Ovary (tissue), 3 donors: ENCODE results near the gene ABLIM2.

Source experiments
- POLR2A ChIP-seq: fragments of 450-650 bp; IDR thresholded peaks from one replicate; pipeline ENCODE4 v1.6.1; 2017; ENCODE audit warnings: antibody characterized with exemption, mild to moderate bottlenecking, moderate library complexity
- TF ChIP-seq, protein P1 (sequence below), 3 donors: fragments of 450-650 bp in 2 of 3; fragments of 200-600 bp in 1 of 3; IDR thresholded peaks; one replicate each; pipeline versions ENCODE4 v1.5.1 to v1.8.0; 2016 to 2022; ENCODE audit warnings: antibody characterized with exemption in 3 of 3, mild to moderate bottlenecking in 1 of 3
- donor health status: DM: no; HTN: no; CAD: no.

DNA sequence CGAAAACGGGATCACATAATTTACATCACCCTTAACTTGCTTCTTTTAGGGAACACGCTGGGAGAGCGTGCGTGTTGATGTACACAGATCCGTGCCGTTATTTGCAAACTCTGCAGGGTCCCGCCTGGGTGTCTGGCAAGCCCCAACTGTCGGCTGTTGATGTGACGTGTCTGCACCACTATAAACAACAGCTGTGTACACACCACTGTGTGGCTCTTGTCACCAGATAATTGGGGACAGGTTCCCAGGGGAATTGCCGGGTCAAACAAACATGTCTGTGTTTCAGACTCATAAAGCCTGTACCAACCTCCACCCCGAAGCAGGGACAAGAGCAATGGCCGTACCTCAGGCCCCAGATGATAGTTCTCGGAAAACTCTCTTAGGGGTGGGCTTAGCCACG is 113.9 kb downstream of the ABLIM2 start:
- TF ChIP-seq, protein P1, sequence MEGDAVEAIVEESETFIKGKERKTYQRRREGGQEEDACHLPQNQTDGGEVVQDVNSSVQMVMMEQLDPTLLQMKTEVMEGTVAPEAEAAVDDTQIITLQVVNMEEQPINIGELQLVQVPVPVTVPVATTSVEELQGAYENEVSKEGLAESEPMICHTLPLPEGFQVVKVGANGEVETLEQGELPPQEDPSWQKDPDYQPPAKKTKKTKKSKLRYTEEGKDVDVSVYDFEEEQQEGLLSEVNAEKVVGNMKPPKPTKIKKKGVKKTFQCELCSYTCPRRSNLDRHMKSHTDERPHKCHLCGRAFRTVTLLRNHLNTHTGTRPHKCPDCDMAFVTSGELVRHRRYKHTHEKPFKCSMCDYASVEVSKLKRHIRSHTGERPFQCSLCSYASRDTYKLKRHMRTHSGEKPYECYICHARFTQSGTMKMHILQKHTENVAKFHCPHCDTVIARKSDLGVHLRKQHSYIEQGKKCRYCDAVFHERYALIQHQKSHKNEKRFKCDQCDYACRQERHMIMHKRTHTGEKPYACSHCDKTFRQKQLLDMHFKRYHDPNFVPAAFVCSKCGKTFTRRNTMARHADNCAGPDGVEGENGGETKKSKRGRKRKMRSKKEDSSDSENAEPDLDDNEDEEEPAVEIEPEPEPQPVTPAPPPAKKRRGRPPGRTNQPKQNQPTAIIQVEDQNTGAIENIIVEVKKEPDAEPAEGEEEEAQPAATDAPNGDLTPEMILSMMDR (IDR thresholded peaks at IDR 0.05) = no peak
- TF ChIP-seq POLR2A = no peak
